Measurements from ENCODE around the gene MTPN. TPM values are rescaled to one million over a fixed set of nuclear protein-coding genes. Genes with fewer than 3 reads are reported as not detected.

The MTPN gene
- total and polyA plus RNA-seq, 4 donors = 63.0 to 92.6 (median 89.0) TPM

- intact Hi-C loops (cut with DNase I) = no loop called here
- no peak overlapping the region for H3K27ac ChIP-seq (ENCODE audit: low read depth in 1 of 2, low read length in 2 of 2)
These were observed 2.4 kb upstream of the MTPN start for GRCh38 chr7:135979471-135980011.

GRCh38 chr7:135978624-135979023, 1.5 kb upstream of the MTPN start:
- 94 to 96% methylated on average over 4 of the region's 4 CpGs for WGBS, 2 donors
- no peaks in the 10 kb centered on the region for H3K36me3 ChIP-seq (ENCODE audit: control insufficient read depth in 1 of 2, insufficient read depth in 2 of 2, low read length in 1 of 2)
- no peaks in the 10 kb centered on the region for H3K9me3 ChIP-seq (ENCODE audit: control insufficient read depth, low read length)
- no peak for ATAC-seq (ENCODE audit: low FRiP score)
- DNase-seq = no peak
- intact Hi-C loops (cut with DNase I) = no loop called here
- no peak overlapping the region for H3K27ac ChIP-seq (ENCODE audit: low read depth in 1 of 2, low read length in 2 of 2)
- H3K4me1 ChIP-seq (ENCODE audit: control insufficient read depth in 1 of 2, insufficient read depth in 2 of 2, low read length in 2 of 2) = peaks cover 0 to 4% of the 10 kb centered on the region in 2 donors
- no peaks in the 10 kb centered on the region for H3K27me3 ChIP-seq (ENCODE audit: control insufficient read depth in 1 of 2, insufficient read depth in 2 of 2, low read length in 1 of 2)
- H3K4me3 ChIP-seq (ENCODE audit: low read length in 2 of 2) = no peak overlapping the region

More at GRCh38 chr7:135979471-135980011, 2.4 kb upstream of the MTPN start:
- no peak for ATAC-seq (ENCODE audit: low FRiP score)
- Histone ChIP-seq H3K27me3 (ENCODE audit: control insufficient read depth in 1 of 2, insufficient read depth in 2 of 2, low read length in 1 of 2) (no peaks in the 10 kb centered on the region), H3K36me3 (ENCODE audit: control insufficient read depth in 1 of 2, insufficient read depth in 2 of 2, low read length in 1 of 2) (no peaks in the 10 kb centered on the region), H3K4me1 (ENCODE audit: control insufficient read depth in 1 of 2, insufficient read depth in 2 of 2, low read length in 2 of 2) (peaks cover 0 to 4% of the 10 kb centered on the region in 2 donors), H3K9me3 (ENCODE audit: control insufficient read depth, low read length) (no peaks in the 10 kb centered on the region), H3K4me3 (ENCODE audit: low read length in 2 of 2) (no peak overlapping the region)
- DNase-seq = no peak

GRCh38 chr7:135977742-135978066, 545 bp upstream of the MTPN start:
- ATAC-seq (ENCODE audit: low FRiP score) = no peak
- H3K4me3 ChIP-seq (ENCODE audit: low read length in 2 of 2) = peak overlapping the region; percentile 8 to 93
- peaks cover 1 to 4% of the 10 kb centered on the region in 2 donors for H3K4me1 ChIP-seq (ENCODE audit: control insufficient read depth in 1 of 2, insufficient read depth in 2 of 2, low read length in 2 of 2)
- H3K36me3 ChIP-seq (ENCODE audit: control insufficient read depth in 1 of 2, insufficient read depth in 2 of 2, low read length in 1 of 2) = no peaks in the 10 kb centered on the region
- intact Hi-C loops (cut with DNase I) = loop anchor here (1.0 to 2.0 kb wide), 2 partner anchors 315 kb away; partner anchors contain the start of gene STMP1 (in 2 of the 2)
- DNase-seq = no peak
- no peak overlapping the region for H3K27ac ChIP-seq (ENCODE audit: low read depth in 1 of 2, low read length in 2 of 2)
- no peaks in the 10 kb centered on the region for H3K27me3 ChIP-seq (ENCODE audit: control insufficient read depth in 1 of 2, insufficient read depth in 2 of 2, low read length in 1 of 2)
- 54 to 58% methylated on average over 6 of the region's 6 CpGs for WGBS, 2 donors
- no peaks in the 10 kb centered on the region for H3K9me3 ChIP-seq (ENCODE audit: control insufficient read depth, low read length)

GRCh38 chr7:135976312-135977006, 700 bp downstream of the MTPN start:
- Histone ChIP-seq H3K27ac (ENCODE audit: low read depth in 1 of 2, low read length in 2 of 2) (peak overlapping the region; percentile 20 to 65), H3K4me3 (ENCODE audit: low read length in 2 of 2) (peak overlapping the region; percentile 82 to 93), H3K36me3 (ENCODE audit: control insufficient read depth in 1 of 2, insufficient read depth in 2 of 2, low read length in 1 of 2) (no peaks in the 10 kb centered on the region), H3K4me1 (ENCODE audit: control insufficient read depth in 1 of 2, insufficient read depth in 2 of 2, low read length in 2 of 2) (peaks cover 2 to 4% of the 10 kb centered on the region in 2 donors), H3K9me3 (ENCODE audit: control insufficient read depth, low read length) (no peaks in the 10 kb centered on the region), H3K27me3 (ENCODE audit: control insufficient read depth in 1 of 2, insufficient read depth in 2 of 2, low read length in 1 of 2) (no peaks in the 10 kb centered on the region)
- WGBS, 2 donors = 4 to 6% methylated on average over 13 of the region's 13 CpGs
- ATAC-seq (ENCODE audit: low FRiP score) = no peak
- no peak for DNase-seq
- intact Hi-C loops (cut with DNase I) = loop anchor here (1.0 to 2.0 kb wide), 2 partner anchors 314 kb away; partner anchors contain the start of gene STMP1 (in 2 of the 2)

- H3K9me3 ChIP-seq (ENCODE audit: control insufficient read depth, low read length) = no peaks in the 10 kb centered on the region
- ATAC-seq (ENCODE audit: low FRiP score) (no peak), DNase-seq (no peak)
- H3K36me3 ChIP-seq (ENCODE audit: control insufficient read depth in 1 of 2, insufficient read depth in 2 of 2, low read length in 1 of 2) = no peaks in the 10 kb centered on the region
- H3K27me3 ChIP-seq (ENCODE audit: control insufficient read depth in 1 of 2, insufficient read depth in 2 of 2, low read length in 1 of 2) = no peaks in the 10 kb centered on the region
- intact Hi-C loops (cut with DNase I) = no loop called here
- no peak overlapping the region for H3K27ac ChIP-seq (ENCODE audit: low read depth in 1 of 2, low read length in 2 of 2)
- peaks cover 2 to 4% of the 10 kb centered on the region in 2 donors for H3K4me1 ChIP-seq (ENCODE audit: control insufficient read depth in 1 of 2, insufficient read depth in 2 of 2, low read length in 2 of 2)
- 89 to 90% methylated on average over 2 of the region's 2 CpGs for WGBS, 2 donors
- peak overlapping the region in 1 of 2 donors; percentile 93 for H3K4me3 ChIP-seq (ENCODE audit: low read length in 2 of 2)
These were observed 2.0 kb downstream of the MTPN start for GRCh38 chr7:135975166-135975565.

GRCh38 chr7:135974667-135975066, 2.5 kb downstream of the MTPN start:
- WGBS, 2 donors = 58 to 61% methylated on average over 1 of the region's 1 CpG
- Histone ChIP-seq H3K27ac (ENCODE audit: low read depth in 1 of 2, low read length in 2 of 2) (no peak overlapping the region), H3K27me3 (ENCODE audit: control insufficient read depth in 1 of 2, insufficient read depth in 2 of 2, low read length in 1 of 2) (no peaks in the 10 kb centered on the region), H3K4me3 (ENCODE audit: low read length in 2 of 2) (no peak overlapping the region), H3K4me1 (ENCODE audit: control insufficient read depth in 1 of 2, insufficient read depth in 2 of 2, low read length in 2 of 2) (peaks cover 3 to 4% of the 10 kb centered on the region in 2 donors), H3K36me3 (ENCODE audit: control insufficient read depth in 1 of 2, insufficient read depth in 2 of 2, low read length in 1 of 2) (no peaks in the 10 kb centered on the region), H3K9me3 (ENCODE audit: control insufficient read depth, low read length) (no peaks in the 10 kb centered on the region)
- ATAC-seq (ENCODE audit: low FRiP score) (no peak), DNase-seq (no peak)
- intact Hi-C loops (cut with DNase I) = no loop called here

- ATAC-seq (ENCODE audit: low FRiP score) = no peak
- H3K4me3 ChIP-seq (ENCODE audit: low read length in 2 of 2) = no peak overlapping the region
- DNase-seq = no peak
- no peaks in the 10 kb centered on the region for H3K36me3 ChIP-seq (ENCODE audit: control insufficient read depth in 1 of 2, insufficient read depth in 2 of 2, low read length in 1 of 2)
- H3K27me3 ChIP-seq (ENCODE audit: control insufficient read depth in 1 of 2, insufficient read depth in 2 of 2, low read length in 1 of 2) = no peaks in the 10 kb centered on the region
- peaks cover 3 to 4% of the 10 kb centered on the region in 2 donors for H3K4me1 ChIP-seq (ENCODE audit: control insufficient read depth in 1 of 2, insufficient read depth in 2 of 2, low read length in 2 of 2)
- no peak overlapping the region for H3K27ac ChIP-seq (ENCODE audit: low read depth in 1 of 2, low read length in 2 of 2)
- H3K9me3 ChIP-seq (ENCODE audit: control insufficient read depth, low read length) = no peaks in the 10 kb centered on the region
- intact Hi-C loops (cut with DNase I) = no loop called here
These were observed 5.8 kb downstream of the MTPN start for GRCh38 chr7:135971366-135971725.

GRCh38 chr7:135970682-135971365, 6.3 kb downstream of the MTPN start:
- Histone ChIP-seq H3K36me3 (ENCODE audit: control insufficient read depth in 1 of 2, insufficient read depth in 2 of 2, low read length in 1 of 2) (no peaks in the 10 kb centered on the region), H3K4me1 (ENCODE audit: control insufficient read depth in 1 of 2, insufficient read depth in 2 of 2, low read length in 2 of 2) (peaks cover 3 to 4% of the 10 kb centered on the region in 2 donors), H3K9me3 (ENCODE audit: control insufficient read depth, low read length) (no peaks in the 10 kb centered on the region), H3K27me3 (ENCODE audit: control insufficient read depth in 1 of 2, insufficient read depth in 2 of 2, low read length in 1 of 2) (no peaks in the 10 kb centered on the region), H3K4me3 (ENCODE audit: low read length in 2 of 2) (no peak overlapping the region), H3K27ac (ENCODE audit: low read depth in 1 of 2, low read length in 2 of 2) (no peak overlapping the region)
- 78 to 85% methylated on average over 1 of the region's 1 CpG for WGBS, 2 donors
- no peak for ATAC-seq (ENCODE audit: low FRiP score)
- no peak for DNase-seq
- intact Hi-C loops (cut with DNase I) = no loop called here

GRCh38 chr7:135970045-135970444, 7.1 kb downstream of the MTPN start:
- Histone ChIP-seq H3K9me3 (ENCODE audit: control insufficient read depth, low read length) (no peaks in the 10 kb centered on the region), H3K27me3 (ENCODE audit: control insufficient read depth in 1 of 2, insufficient read depth in 2 of 2, low read length in 1 of 2) (no peaks in the 10 kb centered on the region), H3K27ac (ENCODE audit: low read depth in 1 of 2, low read length in 2 of 2) (no peak overlapping the region), H3K4me1 (ENCODE audit: control insufficient read depth in 1 of 2, insufficient read depth in 2 of 2, low read length in 2 of 2) (peaks cover 0 to 3% of the 10 kb centered on the region in 2 donors), H3K4me3 (ENCODE audit: low read length in 2 of 2) (no peak overlapping the region), H3K36me3 (ENCODE audit: control insufficient read depth in 1 of 2, insufficient read depth in 2 of 2, low read length in 1 of 2) (no peaks in the 10 kb centered on the region)
- no peak for ATAC-seq (ENCODE audit: low FRiP score)
- intact Hi-C loops (cut with DNase I) = no loop called here
- no peak for DNase-seq
- 81 to 97% methylated on average over 3 of the region's 3 CpGs for WGBS, 2 donors

All from aorta (tissue), 5 donors.